HG02759 (cell line): ENCODE measurements around the gene TMEM221.

Source experiments
- ATAC-seq: cut with Tn5 transposase; IDR thresholded peaks from one replicate; pipeline ENCODE4 v1.9.1; 2021; ENCODE audit warnings: mild to moderate bottlenecking, moderate library complexity; ENCODE audit not compliant: unreplicated experiment

Gene TMEM221

GRCh38 chr19:17406887-17407196 lies 41.6 kb downstream of the TMEM221 start:
- no peak for ATAC-seq

- ATAC-seq: peak; percentile 41
Observed at GRCh38 chr19:17406046-17406886, 42.2 kb downstream of the TMEM221 start.

GRCh38 chr19:17405250-17406045 lies 43.0 kb downstream of the TMEM221 start, which contains the start of gene BST2:
TSS of gene BST2 (minus strand) at chr19:17405630. CDS start at chr19:17405575, 55 bp downstream.
- peak; percentile 78 for ATAC-seq

GRCh38 chr19:17404621-17405249 lies 43.7 kb downstream of the TMEM221 start:
- no peak for ATAC-seq

GRCh38 chr19:17404015-17404414 lies 44.5 kb downstream of the TMEM221 start:
- no peak for ATAC-seq

- ATAC-seq: no peak
Observed at GRCh38 chr19:17402982-17403855, 45.2 kb downstream of the TMEM221 start.

- ATAC-seq: no peak
Observed at GRCh38 chr19:17401628-17402027, 46.8 kb downstream of the TMEM221 start.

GRCh38 chr19:17398902-17399527 lies 49.5 kb downstream of the TMEM221 start:
- no peak for ATAC-seq

- ATAC-seq: no peak
Observed at GRCh38 chr19:17394891-17395415, 53.5 kb downstream of the TMEM221 start.

- ATAC-seq: no peak
Observed at GRCh38 chr19:17393914-17394313, 54.6 kb downstream of the TMEM221 start, which contains the start of gene CCDC194. TSS of gene CCDC194 (minus strand) at chr19:17394196. CDS start at chr19:17394158, 38 bp downstream.

- ATAC-seq: no peak
Observed at GRCh38 chr19:17393002-17393401, 55.5 kb downstream of the TMEM221 start.

- ATAC-seq: peak; percentile 14
Observed at GRCh38 chr19:17391371-17392151, 56.9 kb downstream of the TMEM221 start.

GRCh38 chr19:17390665-17391370 lies 57.6 kb downstream of the TMEM221 start:
- peak; percentile 94 for ATAC-seq

- ATAC-seq: no peak
Observed at GRCh38 chr19:17389957-17390664, 58.4 kb downstream of the TMEM221 start.

GRCh38 chr19:17389288-17389687 lies 59.2 kb downstream of the TMEM221 start:
- no peak for ATAC-seq

- no peak for ATAC-seq
Observed at GRCh38 chr19:17385878-17386611, 62.4 kb downstream of the TMEM221 start.
